PC-3 (cell line): ENCODE measurements around the gene GAP43. TPM values are rescaled to one million over a fixed set of nuclear protein-coding genes. Genes with fewer than 3 reads are reported as not detected.

ENCODE experiments used
- ATAC-seq: fragments of 200-7000 bp; cut with Tn5 transposase; 2 replicates; pipeline ENCODE4 v1.9.1; 2020; ENCODE audit warnings: mild to moderate bottlenecking, moderate library complexity
- BruUV-seq: library from RNA; stranded (reverse); fragments of 400-500 nt; replicated peaks from 2 replicates; lab custom pipeline; 2021; lab: Mats Ljungman, UMichigan
- CTCF ChIA-PET: fragments of 300-600 bp; sonication (Branson Sonifier 250); formaldehyde crosslinking; loops from one replicate; lab custom pipeline; 2022; ENCODE audit warnings: antibody characterized with exemption; lab: Charles Lee
- POLR2A ChIA-PET: fragments of 300-600 bp; sonication (Branson Sonifier 250); formaldehyde crosslinking; loops from one replicate; lab custom pipeline; 2022; ENCODE audit warnings: antibody characterized with exemption; ENCODE audit not compliant: unreplicated experiment; lab: Charles Lee
- DNase-seq: peaks from one replicate; pipeline ENCODE4 v3.0.0-alpha.2; 2015
- H2AFZ ChIP-seq: fragments of 300-600 bp; sonication (generic); 2 replicates; pipeline ENCODE4 v1.6.0; 2016; ENCODE audit warnings: antibody characterized with exemption, low read length
- H3F3A ChIP-seq: fragments of 300-600 bp; sonication (generic); one replicate; pipeline ENCODE4 v1.6.0; 2017; ENCODE audit warnings: antibody characterized with exemption, low read length, control low read depth, mild to moderate bottlenecking; ENCODE audit not compliant: unreplicated experiment
- H3K27ac ChIP-seq: fragments of 300-600 bp; sonication (generic); 2 replicates; pipeline ENCODE4 v1.5.1; 2016; ENCODE audit warnings: mild to moderate bottlenecking, low read length
- H3K27me3 ChIP-seq: fragments of 300-600 bp; sonication (generic); 2 replicates; pipeline ENCODE4 v1.6.1; 2016; ENCODE audit warnings: low read length, mixed read lengths
- H3K36me3 ChIP-seq: fragments of 300-600 bp; sonication (generic); 2 replicates; pipeline ENCODE4 v1.6.1; 2016; ENCODE audit warnings: low read depth, mixed run types, low read length, mixed read lengths
- H3K4me1 ChIP-seq: fragments of 300-600 bp; sonication (generic); 2 replicates; pipeline ENCODE4 v1.5.1; 2016; ENCODE audit warnings: low read length; ENCODE audit not compliant: insufficient read depth
- H3K4me2 ChIP-seq: fragments of 300-600 bp; sonication (generic); 2 replicates; pipeline ENCODE4 v1.6.0; 2016; ENCODE audit warnings: low read length
- H3K4me3 ChIP-seq: fragments of 300-600 bp; sonication (generic); 2 replicates; pipeline ENCODE4 v1.5.1; 2016; ENCODE audit warnings: mild to moderate bottlenecking, low read length, mixed read lengths
- H3K79me2 ChIP-seq: fragments of 300-600 bp; sonication (generic); 2 replicates; pipeline ENCODE4 v1.6.1; 2017; ENCODE audit warnings: low read length, mixed read lengths
- H3K9ac ChIP-seq: fragments of 300-600 bp; sonication (generic); 2 replicates; pipeline ENCODE4 v1.6.0; 2016; ENCODE audit warnings: mild to moderate bottlenecking, low read length
- H3K9me2 ChIP-seq: fragments of 300-600 bp; sonication (generic); replicated peaks from 2 replicates; pipeline ENCODE4 v1.6.1; 2016; ENCODE audit warnings: mixed run types, low read length, mixed read lengths
- H3K9me3 ChIP-seq: fragments of 300-600 bp; sonication (generic); 2 replicates; pipeline ENCODE4 v1.6.1; 2016; ENCODE audit warnings: low read length, mixed read lengths
- H4K20me1 ChIP-seq: fragments of 300-600 bp; sonication (generic); 2 replicates; pipeline ENCODE4 v1.6.1; 2016; ENCODE audit warnings: low read length, mixed read lengths
- CTCF ChIP-seq: fragments of 300-600 bp; sonication (generic); conservative IDR thresholded peaks from 2 replicates; pipeline ENCODE4 v1.5.1; 2017; ENCODE audit warnings: antibody characterized with exemption, low read depth, mild to moderate bottlenecking, low read length
- EZH2 ChIP-seq: fragments of 300-600 bp; sonication (generic); IDR thresholded peaks from one replicate; pipeline ENCODE4 v1.6.1; 2017; ENCODE audit warnings: antibody characterized with exemption, mild to moderate bottlenecking, low read length; ENCODE audit not compliant: unreplicated experiment
- EZH2phosphoT487 ChIP-seq: fragments of 300-600 bp; sonication (generic); IDR thresholded peaks from 2 replicates; pipeline ENCODE4 v1.6.1; 2018; ENCODE audit warnings: mild to moderate bottlenecking, antibody characterized with exemption, low read length, borderline replicate concordance
- intact Hi-C: fragments of 100-400 bp; cut with micrococcal nuclease; formaldehyde crosslinking; loops from 2 replicates; pipeline ENCODE4 v1.9.0; 2023
- total RNA-seq: library from RNA; depleted of rRNA; stranded (reverse); fragments of >200 nt; gene quantifications from 2 replicates; pipeline ENCODE4 v1.2.3, GENCODE V29; 2014

GAP43 gene
- total RNA-seq, 1 experiment from 2014 or later: not detected

GRCh38 chr3:115676336-115676735 lies 53.0 kb downstream of the GAP43 start:
- H3K9me3 ChIP-seq: no peaks in the 10 kb centered on the region
- DNase-seq (no peak), ATAC-seq (no peak)
- no peaks in the 10 kb centered on the region for H3K9me2 ChIP-seq
- CTCF ChIA-PET: no interaction called here
- H3K27me3 ChIP-seq: peaks cover 51% of the 10 kb centered on the region
- POLR2A ChIA-PET: no interaction called here
- H3K4me2 ChIP-seq: no peak overlapping the region
- H3K36me3 ChIP-seq: no peaks in the 10 kb centered on the region
- no peak overlapping the region for H3K4me3 ChIP-seq
- H2AFZ ChIP-seq: no peak overlapping the region
- intact Hi-C loops: no loop called here
- TF ChIP-seq CTCF (no peak), EZH2 (no peak), EZH2phosphoT487 (no peak)
- H4K20me1 ChIP-seq: no peaks in the 10 kb centered on the region
- H3K79me2 ChIP-seq: no peaks in the 10 kb centered on the region
- no peak overlapping the region for H3K27ac ChIP-seq
- no peaks in the 10 kb centered on the region for H3K4me1 ChIP-seq
- H3F3A ChIP-seq: no peaks in the 10 kb centered on the region
- BruUV-seq: no TSS peak
- H3K9ac ChIP-seq: no peak overlapping the region

- no peaks in the 10 kb centered on the region for H3K9me2 ChIP-seq
- ATAC-seq (peak; percentile 70), DNase-seq (peak; percentile 18)
- H3K4me1 ChIP-seq: no peaks in the 10 kb centered on the region
- H2AFZ ChIP-seq: no peak overlapping the region
- ChIA-PET POLR2A (no interaction called here), CTCF (no interaction called here)
- H3F3A ChIP-seq: no peaks in the 10 kb centered on the region
- TF ChIP-seq EZH2phosphoT487 (no peak), EZH2 (no peak), CTCF (no peak)
- H3K4me2 ChIP-seq: no peak overlapping the region
- no peak overlapping the region for H3K27ac ChIP-seq
- H3K36me3 ChIP-seq: no peaks in the 10 kb centered on the region
- H3K27me3 ChIP-seq: peaks cover 56% of the 10 kb centered on the region
- intact Hi-C loops: no loop called here
- H3K9ac ChIP-seq: no peak overlapping the region
- H3K9me3 ChIP-seq: no peaks in the 10 kb centered on the region
- H3K79me2 ChIP-seq: no peaks in the 10 kb centered on the region
- no peaks in the 10 kb centered on the region for H4K20me1 ChIP-seq
- BruUV-seq: no TSS peak
- no peak overlapping the region for H3K4me3 ChIP-seq
Measured at GRCh38 chr3:115680803-115681345, 57.6 kb downstream of the GAP43 start.

GRCh38 chr3:115681736-115682135 lies 58.4 kb downstream of the GAP43 start:
- H3K79me2 ChIP-seq: no peaks in the 10 kb centered on the region
- peaks cover 50% of the 10 kb centered on the region for H3K27me3 ChIP-seq
- TF ChIP-seq EZH2phosphoT487: no peak
- TF ChIP-seq CTCF: no peak
- H3K9ac ChIP-seq: no peak overlapping the region
- ChIA-PET POLR2A (no interaction called here), CTCF (no interaction called here)
- H3K27ac ChIP-seq: no peak overlapping the region
- H3K4me3 ChIP-seq: no peak overlapping the region
- H3K9me2 ChIP-seq: no peaks in the 10 kb centered on the region
- H3K4me2 ChIP-seq: no peak overlapping the region
- no TSS peak for BruUV-seq
- H3K4me1 ChIP-seq: no peaks in the 10 kb centered on the region
- no peaks in the 10 kb centered on the region for H3K9me3 ChIP-seq
- intact Hi-C loops: no loop called here
- no peaks in the 10 kb centered on the region for H3K36me3 ChIP-seq
- ATAC-seq: 0 out of 2 replicates have a peak, but pooled peaks have one; percentile 28
- DNase-seq: no peak
- no peak overlapping the region for H2AFZ ChIP-seq
- H3F3A ChIP-seq: no peaks in the 10 kb centered on the region
- no peaks in the 10 kb centered on the region for H4K20me1 ChIP-seq
